ENCODE results near the gene CSH2.
"Not testable (repeated sequence)": the region's sequence is repeated elsewhere in the genome, so short reads cannot be mapped to it uniquely, and the experiment has no call there.

DNA sequence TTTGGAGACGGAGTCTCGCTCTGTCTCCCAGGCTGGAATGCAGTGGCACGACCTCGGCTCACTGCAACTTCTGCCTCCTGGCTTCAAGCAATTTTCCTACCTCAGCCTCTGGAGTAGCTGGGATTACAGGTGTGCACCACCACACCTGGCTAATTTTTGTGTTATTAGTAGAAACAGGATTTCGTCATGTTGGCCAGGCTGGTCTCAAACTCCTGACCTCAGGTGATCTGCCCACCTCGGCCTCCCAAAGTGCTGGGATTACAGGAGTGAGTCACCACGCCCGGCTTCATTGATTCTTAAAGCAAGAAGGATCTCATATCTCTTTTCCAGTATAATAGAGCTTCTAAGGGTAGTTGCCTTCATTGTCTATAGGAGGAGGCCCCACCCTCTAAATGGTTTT, 31.3 kb upstream of the CSH2 start:
- not testable (repeated sequence) for TF ChIP-seq EZH2phosphoT487 (IDR thresholded peaks at IDR 0.05; ENCODE audit: borderline replicate concordance, low read length)
- TF ChIP-seq, protein P1, sequence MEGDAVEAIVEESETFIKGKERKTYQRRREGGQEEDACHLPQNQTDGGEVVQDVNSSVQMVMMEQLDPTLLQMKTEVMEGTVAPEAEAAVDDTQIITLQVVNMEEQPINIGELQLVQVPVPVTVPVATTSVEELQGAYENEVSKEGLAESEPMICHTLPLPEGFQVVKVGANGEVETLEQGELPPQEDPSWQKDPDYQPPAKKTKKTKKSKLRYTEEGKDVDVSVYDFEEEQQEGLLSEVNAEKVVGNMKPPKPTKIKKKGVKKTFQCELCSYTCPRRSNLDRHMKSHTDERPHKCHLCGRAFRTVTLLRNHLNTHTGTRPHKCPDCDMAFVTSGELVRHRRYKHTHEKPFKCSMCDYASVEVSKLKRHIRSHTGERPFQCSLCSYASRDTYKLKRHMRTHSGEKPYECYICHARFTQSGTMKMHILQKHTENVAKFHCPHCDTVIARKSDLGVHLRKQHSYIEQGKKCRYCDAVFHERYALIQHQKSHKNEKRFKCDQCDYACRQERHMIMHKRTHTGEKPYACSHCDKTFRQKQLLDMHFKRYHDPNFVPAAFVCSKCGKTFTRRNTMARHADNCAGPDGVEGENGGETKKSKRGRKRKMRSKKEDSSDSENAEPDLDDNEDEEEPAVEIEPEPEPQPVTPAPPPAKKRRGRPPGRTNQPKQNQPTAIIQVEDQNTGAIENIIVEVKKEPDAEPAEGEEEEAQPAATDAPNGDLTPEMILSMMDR (IDR thresholded peaks at IDR 0.05; ENCODE audit: low read depth, low read length, poor library complexity, severe bottlenecking): not testable (repeated sequence)
